H1 (cell line): Measurements from ENCODE around the gene NCKIPSD. TPM values are rescaled to one million over a fixed set of nuclear protein-coding genes. Genes with fewer than 3 reads are reported as not detected.
A peak's percentile ranks its signal among the peaks of the same experiment; 100 is the strongest.

Source experiments
- CTCF ChIA-PET: fragments of 300-600 bp; sonication (Branson Sonifier 250); formaldehyde crosslinking; loops from one replicate; lab custom pipeline; 2021; ENCODE audit not compliant: partially characterized antibody; lab: Charles Lee
- POLR2A ChIA-PET: fragments of 300-600 bp; sonication (Branson Sonifier 250); formaldehyde crosslinking; loops from one replicate; lab custom pipeline; 2021; ENCODE audit warnings: inconsistent platforms; ENCODE audit not compliant: partially characterized antibody; lab: Charles Lee
- DNase-seq, 2 experiments: peaks; one replicate each; pipeline versions ENCODE4 v3.0.0 to v3.0.0-alpha.2; 2010 to 2022; ENCODE audit warnings: low spot score in 2 of 2, low read depth in 1 of 2, mixed read lengths in 1 of 2
- FAIRE-seq: peaks from 2 replicates; lab custom pipeline; 2011; peaks lifted over from hg19 to GRCh38; lab: Jason Lieb, UNC
- H2AFZ ChIP-seq: 2 replicates; pipeline ENCODE4 v1.8.1; 2012; ENCODE audit warnings: low read length, inconsistent platforms
- H2AK5ac ChIP-seq: 2 replicates; pipeline ENCODE4 v1.6.1; 2013; ENCODE audit warnings: low read depth, low read length
- H2BK120ac ChIP-seq: replicated peaks from 2 replicates; pipeline ENCODE3; 2013; ENCODE audit warnings: low read depth, low read length, inconsistent platforms
- H2BK12ac ChIP-seq: 2 replicates; pipeline ENCODE4 v1.6.1; 2013; ENCODE audit warnings: low read depth, low read length
- H2BK15ac ChIP-seq: 2 replicates; pipeline ENCODE4 v1.6.1; 2013; ENCODE audit warnings: low read length
- H2BK20ac ChIP-seq: 2 replicates; pipeline ENCODE4 v1.6.1; 2013; ENCODE audit warnings: low read length
- H2BK5ac ChIP-seq: 2 replicates; pipeline ENCODE4 v1.6.1; 2013; ENCODE audit warnings: low read depth, low read length
- H3K14ac ChIP-seq: 2 replicates; pipeline ENCODE4 v1.6.1; 2013; ENCODE audit warnings: inconsistent platforms; ENCODE audit not compliant: insufficient read length
- H3K18ac ChIP-seq: 2 replicates; pipeline ENCODE4 v1.6.1; 2013; ENCODE audit warnings: low read length; ENCODE audit errors: extremely low read depth
- H3K23ac ChIP-seq: 2 replicates; pipeline ENCODE4 v1.6.1; 2013; ENCODE audit warnings: inconsistent platforms; ENCODE audit not compliant: insufficient read length
- H3K23me2 ChIP-seq: 2 replicates; pipeline ENCODE4 v1.6.1; 2013; ENCODE audit warnings: low read depth, low read length
- H3K27ac ChIP-seq: 2 replicates; pipeline ENCODE4 v1.6.1; 2011; ENCODE audit warnings: low read depth, low read length, inconsistent platforms
- H3K27me3 ChIP-seq, 4 experiments: replicated peaks in 1 of 4; 1 replicate in 1 of 4; 2 replicates in 3 of 4; pipeline versions ENCODE4 v1.6.1 to v1.8.1; 2011 to 2013; ENCODE audit warnings: low read length in 3 of 4, mild to moderate bottlenecking in 3 of 4, inconsistent platforms in 2 of 4, mixed read lengths in 2 of 4, moderate library complexity in 1 of 4; ENCODE audit not compliant: control insufficient read depth in 3 of 4, insufficient read depth in 3 of 4; ENCODE audit errors: extremely low read depth in 1 of 4
- H3K36me3 ChIP-seq, 4 experiments: 2 replicates each; pipeline versions ENCODE4 v1.6.1 to v1.8.1; 2011 to 2013; ENCODE audit warnings: mild to moderate bottlenecking in 4 of 4, low read length in 3 of 4, moderate library complexity in 2 of 4, control low read depth in 1 of 4, inconsistent platforms in 1 of 4; ENCODE audit not compliant: insufficient read depth in 4 of 4, control insufficient read depth in 2 of 4
- H3K4ac ChIP-seq: replicated peaks from 2 replicates; pipeline ENCODE3; 2013; ENCODE audit warnings: low read length, low read depth, mixed read lengths, inconsistent platforms; ENCODE audit not compliant: insufficient read length
- H3K4me1 ChIP-seq, 4 experiments: replicated peaks in 1 of 4; 1 replicate in 1 of 4; 2 replicates in 3 of 4; pipeline versions ENCODE4 v1.6.1 to v1.8.1; 2011 to 2013; ENCODE audit warnings: low read length in 3 of 4, inconsistent platforms in 2 of 4, mixed read lengths in 1 of 4; ENCODE audit not compliant: insufficient read depth in 4 of 4, control insufficient read depth in 3 of 4
- H3K4me2 ChIP-seq, 2 experiments: 2 replicates each; pipeline versions ENCODE4 v1.6.1 to v1.8.1; 2011 to 2013; ENCODE audit warnings: low read depth in 2 of 2, low read length in 2 of 2, control low read depth in 1 of 2, inconsistent platforms in 1 of 2, mild to moderate bottlenecking in 1 of 2; ENCODE audit not compliant: insufficient read depth in 1 of 2
- H3K4me3 ChIP-seq, 4 experiments: fragments of 200-600, 300-600 bp in 1 of 4; sonication (generic), shearing (Covaris generic), sonication (Bioruptor Twin) in 1 of 4; 2 replicates each; pipeline versions ENCODE4 v1.5.1 to v1.8.1; 2011 to 2016; ENCODE audit warnings: low read length in 4 of 4, low read depth in 3 of 4, control low read depth in 2 of 4, inconsistent platforms in 2 of 4, mild to moderate bottlenecking in 2 of 4, mixed read lengths in 1 of 4, moderate library complexity in 1 of 4; ENCODE audit not compliant: insufficient read depth in 2 of 4; ENCODE audit errors: extremely low read depth in 1 of 4
- H3K56ac ChIP-seq: replicated peaks from 2 replicates; pipeline ENCODE3; 2013; ENCODE audit warnings: low read depth, mild to moderate bottlenecking, mixed read lengths, low read length, inconsistent platforms; ENCODE audit not compliant: insufficient read length
- H3K79me1 ChIP-seq: 2 replicates; pipeline ENCODE4 v1.6.1; 2013; ENCODE audit warnings: low read depth, low read length, control low read depth
- H3K79me2 ChIP-seq, 2 experiments: 2 replicates each; pipeline versions ENCODE4 v1.6.1 to v1.8.1; 2012 to 2013; ENCODE audit warnings: low read length in 2 of 2, mild to moderate bottlenecking in 2 of 2, inconsistent platforms in 1 of 2; ENCODE audit not compliant: insufficient read depth in 2 of 2, control insufficient read depth in 1 of 2
- H3K9ac ChIP-seq, 4 experiments: replicated peaks in 1 of 4; 1 replicate in 1 of 4; 2 replicates in 3 of 4; pipeline versions ENCODE4 v1.6.1 to v1.8.1; 2011 to 2013; ENCODE audit warnings: low read depth in 3 of 4, low read length in 3 of 4, control low read depth in 2 of 4, mild to moderate bottlenecking in 2 of 4, moderate library complexity in 2 of 4, inconsistent platforms in 1 of 4; ENCODE audit errors: extremely low read depth in 1 of 4
- H3K9me3 ChIP-seq, 2 experiments: 2 replicates each; pipeline versions ENCODE4 v1.6.1 to v1.8.1; 2012 to 2013; ENCODE audit warnings: mild to moderate bottlenecking in 2 of 2, moderate library complexity in 2 of 2, control low read depth in 1 of 2, inconsistent platforms in 1 of 2, low read depth in 1 of 2, low read length in 1 of 2, mixed read lengths in 1 of 2; ENCODE audit not compliant: insufficient read depth in 2 of 2
- H4K20me1 ChIP-seq, 2 experiments: replicated peaks in 1 of 2; 2 replicates each; pipeline versions ENCODE3 to v1.8.1; 2011 to 2013; ENCODE audit warnings: inconsistent platforms in 2 of 2, low read length in 2 of 2, mild to moderate bottlenecking in 1 of 2; ENCODE audit not compliant: insufficient read depth in 2 of 2, control insufficient read depth in 1 of 2
- H4K5ac ChIP-seq: 2 replicates; pipeline ENCODE4 v1.6.1; 2013; ENCODE audit warnings: low read length, low read depth, mixed read lengths, inconsistent platforms; ENCODE audit not compliant: insufficient read length
- H4K8ac ChIP-seq: 2 replicates; pipeline ENCODE4 v1.8.0; 2013; ENCODE audit warnings: mild to moderate bottlenecking, moderate library complexity, low read length, inconsistent platforms; ENCODE audit not compliant: insufficient read depth; ENCODE audit errors: extremely low read depth
- H4K91ac ChIP-seq: replicated peaks from 2 replicates; pipeline ENCODE3; 2013; ENCODE audit warnings: low read length, mixed read lengths, inconsistent platforms; ENCODE audit not compliant: insufficient read length
- POLR2A ChIP-seq, 2 experiments: IDR thresholded peaks; 1 replicate in 1 of 2; 2 replicates in 1 of 2; pipeline ENCODE4 v1.6.1; 2011; ENCODE audit warnings: low read depth in 2 of 2, low read length in 2 of 2, mild to moderate bottlenecking in 2 of 2; ENCODE audit errors: control extremely low read depth in 1 of 2
- SIX5 ChIP-seq: IDR thresholded peaks from 2 replicates; pipeline ENCODE4 v1.6.1; 2011; ENCODE audit warnings: mild to moderate bottlenecking, low read depth, low read length
- USF2 ChIP-seq: IDR thresholded peaks from 2 replicates; pipeline ENCODE4 v1.6.1; 2011; ENCODE audit warnings: low read length, improper control_type of control experiment
- WGBS, 2 experiments: shearing (Covaris generic) in 1 of 2; methylation state at CpG; one replicate each; pipeline versions ENCODE4 v1.1.6 to v1.1.7; 2013 to 2015; ENCODE audit warnings: low lambda C conversion rate in 2 of 2, mixed read lengths in 2 of 2, inconsistent platforms in 1 of 2, low coverage in 1 of 2, missing lambda C conversion rate in 1 of 2; ENCODE audit not compliant: insufficient replicate concordance in 2 of 2, insufficient coverage in 1 of 2, insufficient read length in 1 of 2; ENCODE audit errors: extremely low coverage in 1 of 2, missing lambda C conversion rate in 1 of 2; 5-methylcytosine and 5-hydroxymethylcytosine counted together
- polyA plus RNA-seq, 7 experiments: library from polyadenylated mRNA; depleted of rRNA in 3 of 7; stranded (reverse) in 5 of 7; unstranded in 2 of 7; fragments of >200 nt in 5 of 7; fragments of 200-250 nt in 2 of 7; gene quantifications; 1 replicate in 5 of 7; 2 replicates in 1 of 7; 4 replicates in 1 of 7; pipeline versions ENCODE4 v1.2.1 to v1.2.3, GENCODE V29; 2011 to 2013; ENCODE audit warnings: missing spikeins in 2 of 7, mixed read lengths in 2 of 7
- total RNA-seq: library from RNA; stranded (reverse); fragmentation: NEBNext Ultra II Directional; extraction: Animal tissue kit (Norgen Biotek cat#: 25700); gene quantifications from 2 replicates; pipeline ENCODE4 v1.2.1, GENCODE V29; 2021

Gene NCKIPSD
- total and polyA plus RNA-seq, 2 of the 8 experiments (the other 6 are each of a cell fraction or from before 2014, with no cell fraction given): 34.7 to 91.8 TPM

- no peak for FAIRE-seq
- H4K91ac ChIP-seq: no peak overlapping the region
- WGBS, 2 experiments: 82% methylated on average over 6 of the region's 6 CpGs; no CpG with 5 or more reads in 1 of the 2 experiments
- peak overlapping the region; percentile 35; the same call in 1 of the 2 replicates for H3K27ac ChIP-seq
- no peak overlapping the region for H2BK120ac ChIP-seq
- H2AFZ ChIP-seq: no peak overlapping the region
- H3K23ac ChIP-seq: no peak overlapping the region
- no peak overlapping the region for H3K56ac ChIP-seq
- H3K79me2 ChIP-seq: no peaks in the 10 kb centered on the region
- no peak overlapping the region for H2AK5ac ChIP-seq
- no peak overlapping the region for H3K9ac ChIP-seq
- no peaks in the 10 kb centered on the region for H3K9me3 ChIP-seq
- H2BK12ac ChIP-seq: no peak overlapping the region
- no peaks in the 10 kb centered on the region for H3K79me1 ChIP-seq
- H3K4me3 ChIP-seq: no peak overlapping the region
- H2BK5ac ChIP-seq: peak overlapping the region; percentile 49; the same call in 1 of the 2 replicates
- no peak overlapping the region for H3K14ac ChIP-seq
- H3K36me3 ChIP-seq: peaks cover 4 to 33% (median 9%) of the 10 kb centered on the region in 4 experiments; a peak in 6 of 8 replicates
- peaks cover 3 to 16% of the 10 kb centered on the region in 2 experiments for H4K20me1 ChIP-seq
- TF ChIP-seq SIX5 (no peak), USF2 (peak; percentile 70), POLR2A (IDR thresholded peaks at IDR 0.05; ENCODE audit: control extremely low read depth in 1 of 2, low read depth in 2 of 2, low read length in 2 of 2) (peak in 1 of 2 experiments; percentile 9; a peak in 1 of 3 replicates)
- H3K23me2 ChIP-seq: 0 out of 2 replicates have a peak, but pooled peaks cover 2% of the 10 kb centered on the region
- H2BK15ac ChIP-seq: no peak overlapping the region
- H2BK20ac ChIP-seq: no peak overlapping the region
- no peaks in the 10 kb centered on the region for H3K27me3 ChIP-seq
- peaks cover 0 to 6% (median 3%) of the 10 kb centered on the region in 4 experiments; a peak in 3 of 7 replicates for H3K4me1 ChIP-seq
- DNase-seq: no peak
- no peak overlapping the region for H3K18ac ChIP-seq
- no peak overlapping the region for H3K4ac ChIP-seq
- no peak overlapping the region for H4K5ac ChIP-seq
- H3K4me2 ChIP-seq: no peak overlapping the region
- ChIA-PET POLR2A (interaction anchor here (0.6 to 7.9 kb wide), 14 partner anchors 9 to 1167 kb away, joined by 3 to 75 read pairs (median 4); partner anchors contain the start of genes CELSR3, SLC26A6 and UQCRC1), CTCF (interaction anchor here (0.6 to 5.3 kb wide), 17 partner anchors 11 to 188 kb away, joined by 3 to 49 read pairs (median 4); partner anchors contain the start of genes SLC26A6 and UQCRC1)
- peak overlapping the region; percentile 71; the same call in 1 of the 2 replicates for H4K8ac ChIP-seq
Measured at GRCh38 chr3:48623851-48624547, 61.7 kb downstream of the NCKIPSD start.
